ENCODE results near the gene PEAK1.

PEAK1 gene

GRCh38 chr15:77122576-77122975, 297.3 kb downstream of the PEAK1 start:
- DNase-seq = no peak

- no peak for DNase-seq
Observed at GRCh38 chr15:77121599-77121998, 298.3 kb downstream of the PEAK1 start.

- no peak for DNase-seq
Observed at GRCh38 chr15:77120576-77120975, 299.3 kb downstream of the PEAK1 start.

GRCh38 chr15:77119446-77119845, 300.5 kb downstream of the PEAK1 start:
- DNase-seq = no peak

GRCh38 chr15:77118882-77119321, 301.0 kb downstream of the PEAK1 start:
- peak; percentile 2 for DNase-seq

- no peak for DNase-seq
Observed at GRCh38 chr15:77115179-77115578, 304.7 kb downstream of the PEAK1 start.

- no peak for DNase-seq
Observed at GRCh38 chr15:77112838-77113504, 306.9 kb downstream of the PEAK1 start.

GRCh38 chr15:77111789-77112188, 308.1 kb downstream of the PEAK1 start:
- no peak for DNase-seq

GRCh38 chr15:77107531-77108355, 312.2 kb downstream of the PEAK1 start:
- peak; percentile 2 for DNase-seq

- no peak for DNase-seq
Observed at GRCh38 chr15:77107068-77107467, 312.8 kb downstream of the PEAK1 start.

GRCh38 chr15:77104155-77104554, 315.7 kb downstream of the PEAK1 start:
- DNase-seq = no peak

GRCh38 chr15:77099741-77100463, 320.0 kb downstream of the PEAK1 start:
- DNase-seq = no peak

- no peak for DNase-seq
Observed at GRCh38 chr15:77098572-77098971, 321.3 kb downstream of the PEAK1 start.

- no peak for DNase-seq
Observed at GRCh38 chr15:77097921-77098320, 322.0 kb downstream of the PEAK1 start.

GRCh38 chr15:77097248-77097721, 322.6 kb downstream of the PEAK1 start:
- DNase-seq = no peak

- no peak for DNase-seq
Observed at GRCh38 chr15:77096541-77096940, 323.4 kb downstream of the PEAK1 start.

GRCh38 chr15:77096138-77096537, 323.8 kb downstream of the PEAK1 start:
- no peak for DNase-seq

- no peak for DNase-seq
Observed at GRCh38 chr15:77094397-77095030, 325.4 kb downstream of the PEAK1 start.

- no peak for DNase-seq
Observed at GRCh38 chr15:77093436-77093835, 326.5 kb downstream of the PEAK1 start.

- DNase-seq = no peak
Observed at GRCh38 chr15:77091097-77091496, 328.8 kb downstream of the PEAK1 start.

GRCh38 chr15:77087213-77087612, 332.7 kb downstream of the PEAK1 start:
- DNase-seq = no peak

- no peak for DNase-seq
Observed at GRCh38 chr15:77085297-77085696, 334.6 kb downstream of the PEAK1 start.

GRCh38 chr15:77084436-77084835, 335.5 kb downstream of the PEAK1 start:
- DNase-seq = no peak
